Measurements from ENCODE around the gene OR56A1.

DNA sequence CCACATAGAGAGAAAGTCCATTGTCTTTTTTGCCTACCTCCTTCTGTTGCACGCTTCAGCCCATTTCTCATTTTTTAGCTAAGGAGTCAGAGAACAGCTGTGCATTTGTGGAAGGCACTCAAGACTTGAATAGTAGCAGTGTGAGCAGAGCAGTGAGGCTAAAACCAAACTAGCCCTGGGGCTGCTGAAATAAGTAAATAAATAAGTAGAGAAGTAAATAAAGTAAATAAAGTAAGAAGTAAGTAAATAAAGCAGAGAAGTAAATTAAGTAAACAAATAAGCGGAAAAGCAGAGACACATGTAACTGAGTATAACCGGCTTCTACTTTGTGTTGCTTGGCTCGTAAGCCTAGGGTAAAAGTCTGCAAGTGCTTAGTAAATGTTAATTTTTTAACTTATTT lies 41.4 kb downstream of the OR56A1 start:
- TF ChIP-seq, protein P1, sequence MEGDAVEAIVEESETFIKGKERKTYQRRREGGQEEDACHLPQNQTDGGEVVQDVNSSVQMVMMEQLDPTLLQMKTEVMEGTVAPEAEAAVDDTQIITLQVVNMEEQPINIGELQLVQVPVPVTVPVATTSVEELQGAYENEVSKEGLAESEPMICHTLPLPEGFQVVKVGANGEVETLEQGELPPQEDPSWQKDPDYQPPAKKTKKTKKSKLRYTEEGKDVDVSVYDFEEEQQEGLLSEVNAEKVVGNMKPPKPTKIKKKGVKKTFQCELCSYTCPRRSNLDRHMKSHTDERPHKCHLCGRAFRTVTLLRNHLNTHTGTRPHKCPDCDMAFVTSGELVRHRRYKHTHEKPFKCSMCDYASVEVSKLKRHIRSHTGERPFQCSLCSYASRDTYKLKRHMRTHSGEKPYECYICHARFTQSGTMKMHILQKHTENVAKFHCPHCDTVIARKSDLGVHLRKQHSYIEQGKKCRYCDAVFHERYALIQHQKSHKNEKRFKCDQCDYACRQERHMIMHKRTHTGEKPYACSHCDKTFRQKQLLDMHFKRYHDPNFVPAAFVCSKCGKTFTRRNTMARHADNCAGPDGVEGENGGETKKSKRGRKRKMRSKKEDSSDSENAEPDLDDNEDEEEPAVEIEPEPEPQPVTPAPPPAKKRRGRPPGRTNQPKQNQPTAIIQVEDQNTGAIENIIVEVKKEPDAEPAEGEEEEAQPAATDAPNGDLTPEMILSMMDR (IDR thresholded peaks at IDR 0.05) = no peak
- no peak for TF ChIP-seq POLR2A (IDR thresholded peaks at IDR 0.05)

Measured in thyroid gland (tissue), 4 donors.